Thoracic aorta endothelial cell (primary cell): ENCODE results near the gene SNX6. TPM values are rescaled to one million over a fixed set of nuclear protein-coding genes. Genes with fewer than 3 reads are reported as not detected.

Source experiments
- small RNA-seq: library from RNA; depleted of rRNA; stranded (forward); fragments of <200 nt; gene quantifications from one replicate; pipeline ENCODE3, GENCODE V24; 2012
- total RNA-seq: library from RNA; depleted of rRNA; stranded (reverse); fragments of >200 nt; gene quantifications from 2 replicates; pipeline ENCODE4 v1.2.3, GENCODE V29; 2012

The SNX6 gene
- total RNA-seq, result 190 and 224 TPM in 2 replicates

GRCh38 chr14:34629657-34630529 is at the start of gene SNX6:
Gene SNX6 (minus strand): TSS chr14:34630148. CDS start chr14:34630116, 32 bp downstream.

GRCh38 chr14:34539407-34540180 is 90.4 kb downstream of the SNX6 start, which contains the start of gene EAPP:
Gene EAPP (minus strand): TSS chr14:34539701. CDS start chr14:34539628, 73 bp downstream.

Small RNA genes within 50 kb of the gene (small RNA-seq; reads per million reads assigned to genes)
- not detected for gene RNU1-27P
- not detected for gene RNU1-28P
- not detected for gene RNU6-1261P

Other genes with a start within 250 kb of the SNX6 start
- gene SPTSSA, start 167.9 kb downstream of the SNX6 start, total RNA-seq, result 25.7 and 33.6 TPM in 2 replicates
- gene EAPP, start 90.4 kb downstream of the SNX6 start, total RNA-seq, result 34.6 and 37.4 TPM in 2 replicates
- gene CFL2, start 84.4 kb upstream of the SNX6 start, total RNA-seq, result 103 and 108 TPM in 2 replicates
- gene BAZ1A, start 245.2 kb upstream of the SNX6 start, total RNA-seq, result 71.7 and 81.3 TPM in 2 replicates